ENCODE measurements around the gene GDPD5. TPM values are rescaled to one million over a fixed set of nuclear protein-coding genes. Genes with fewer than 3 reads are reported as not detected.

The GDPD5 gene
- total RNA-seq, 1 experiment from 2014 or later = 7.8 TPM

- H2AFZ ChIP-seq (ENCODE audit: low read length) = no peak overlapping the region
- H3K27me3 ChIP-seq (ENCODE audit: insufficient read depth, low read length) = no peaks in the 10 kb centered on the region
- H2BK12ac ChIP-seq (ENCODE audit: insufficient read length, low read depth, low read length) = no peak overlapping the region
- H3K27me3 Mint-ChIP-seq (ENCODE audit: low read depth) = no peaks in the 10 kb centered on the region
- H2BK20ac ChIP-seq (ENCODE audit: low read depth, low read length, poor library complexity, severe bottlenecking) = no peak overlapping the region
- no peaks in the 10 kb centered on the region for H3K36me3 Mint-ChIP-seq (ENCODE audit: insufficient read depth in 1 of 3, low read depth in 3 of 3)
- no peaks in the 10 kb centered on the region for H3K9me3 ChIP-seq (ENCODE audit: control insufficient read depth, low read depth, low read length)
- no peaks in the 10 kb centered on the region for H3K9me3 Mint-ChIP-seq
- H3K23ac ChIP-seq (ENCODE audit: insufficient read length, low read depth, low read length) = no peak overlapping the region
- peaks cover 2% of the 10 kb centered on the region; the same call in 1 of the 2 replicates for H3K4me1 ChIP-seq (ENCODE audit: insufficient read depth, low read length)
- H3K27ac Mint-ChIP-seq = peak overlapping the region in 2 of 3 experiments; percentile 26 to 81; a peak in 3 of 7 replicates
- no peak overlapping the region for H2BK120ac ChIP-seq (ENCODE audit: low read depth, low read length, poor library complexity, severe bottlenecking)
- no peak for TF ChIP-seq CTCF (conservative IDR thresholded peaks at IDR 0.05)
- no peak overlapping the region for H3K27ac ChIP-seq (ENCODE audit: insufficient read length, low read depth, low read length)
- no peak overlapping the region for H4K91ac ChIP-seq (ENCODE audit: insufficient read length, low read depth, low read length)
- no peak overlapping the region for H3K18ac ChIP-seq (ENCODE audit: insufficient read length, low read depth, low read length)
- H2BK15ac ChIP-seq (ENCODE audit: low read depth, low read length) = no peak overlapping the region
- WGBS (ENCODE audit: extremely low coverage, insufficient read length, low lambda C conversion rate) = no CpG with 5 or more reads among the region's 4 CpGs
- no peak overlapping the region for H2BK5ac ChIP-seq (ENCODE audit: insufficient read length, low read length)
- H4K5ac ChIP-seq (ENCODE audit: insufficient read length, low read depth, low read length) = no peak overlapping the region
- no peak overlapping the region for H3T11ph ChIP-seq (ENCODE audit: low read length)
- no peak overlapping the region for H3K9ac ChIP-seq (ENCODE audit: extremely low read depth, insufficient read length, low read length)
- no peak overlapping the region for H3K4ac ChIP-seq (ENCODE audit: low read depth, low read length)
- H3K79me2 ChIP-seq (ENCODE audit: insufficient read depth, low read length) = no peaks in the 10 kb centered on the region
- H3K56ac ChIP-seq (ENCODE audit: insufficient read length, low read depth, low read length) = no peak overlapping the region
- no peak overlapping the region for H3K4me2 ChIP-seq (ENCODE audit: insufficient read depth, insufficient read length, low read length)
- no peaks in the 10 kb centered on the region for H4K20me1 ChIP-seq (ENCODE audit: control insufficient read depth, insufficient read depth, insufficient read length)
- no peaks in the 10 kb centered on the region for H3K23me2 ChIP-seq (ENCODE audit: insufficient read length, low read depth, low read length, poor library complexity, severe bottlenecking)
- H4K8ac ChIP-seq (replicated peaks; ENCODE audit: insufficient read length, low read depth, low read length) = no peak overlapping the region
- H3K4me3 Mint-ChIP-seq = no peak overlapping the region
- DNase-seq = no peak
- H2AK5ac ChIP-seq (ENCODE audit: insufficient read length, low read length) = no peak overlapping the region
- peaks cover 20 to 23% of the 10 kb centered on the region in 2 experiments for H3K4me1 Mint-ChIP-seq
- H3K14ac ChIP-seq (ENCODE audit: insufficient read depth, low read length) = no peak overlapping the region
- H3K79me1 ChIP-seq (ENCODE audit: insufficient read depth, low read depth, low read length, poor library complexity, severe bottlenecking) = no peaks in the 10 kb centered on the region
Measured at GRCh38 chr11:75495749-75496304, 29.9 kb downstream of the GDPD5 start.
